Effector CD4-positive, alpha-beta T cell (primary cell): ENCODE measurements around the gene MORN1.
A peak's percentile ranks its signal among the peaks of the same experiment; 100 is the strongest.

Experiments used
- DNase-seq: peaks from one replicate; pipeline ENCODE4 v3.0.0-alpha.2; 2020

The MORN1 gene

GRCh38 chr1:2316451-2316961, 74.8 kb downstream of the MORN1 start:
- no peak for DNase-seq

GRCh38 chr1:2315674-2316450, 75.5 kb downstream of the MORN1 start:
- no peak for DNase-seq

- peak; percentile 55 for DNase-seq
Measured at GRCh38 chr1:2314803-2315673, 76.3 kb downstream of the MORN1 start.

DNA sequence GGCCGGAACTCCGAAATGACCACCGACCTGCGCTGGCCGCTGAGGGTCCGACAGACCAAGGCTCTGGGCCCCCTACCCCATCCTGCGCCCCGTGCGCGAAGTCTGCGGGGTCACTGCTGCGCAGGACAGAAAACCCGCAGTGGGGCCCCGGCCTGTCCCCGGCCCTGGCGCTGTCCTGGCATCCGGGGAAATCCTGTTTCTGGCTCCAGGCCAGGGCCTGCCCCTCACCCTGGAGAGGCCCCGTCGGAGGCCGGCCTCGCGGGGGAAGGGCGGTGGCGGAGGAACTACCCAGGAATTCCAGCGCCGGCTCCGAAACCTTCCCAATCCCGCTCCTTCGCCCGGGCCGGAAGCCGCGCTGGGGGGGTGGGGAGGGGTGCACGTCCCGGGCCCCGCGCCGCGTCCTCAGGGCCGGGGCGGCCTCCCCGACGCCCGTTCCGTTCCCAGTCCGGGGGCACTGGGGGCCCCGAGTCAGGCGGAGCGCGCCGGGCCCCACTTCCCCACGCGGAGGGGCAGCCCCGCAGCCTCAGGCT, 77.0 kb downstream of the MORN1 start:
- DNase-seq: no peak

DNA sequence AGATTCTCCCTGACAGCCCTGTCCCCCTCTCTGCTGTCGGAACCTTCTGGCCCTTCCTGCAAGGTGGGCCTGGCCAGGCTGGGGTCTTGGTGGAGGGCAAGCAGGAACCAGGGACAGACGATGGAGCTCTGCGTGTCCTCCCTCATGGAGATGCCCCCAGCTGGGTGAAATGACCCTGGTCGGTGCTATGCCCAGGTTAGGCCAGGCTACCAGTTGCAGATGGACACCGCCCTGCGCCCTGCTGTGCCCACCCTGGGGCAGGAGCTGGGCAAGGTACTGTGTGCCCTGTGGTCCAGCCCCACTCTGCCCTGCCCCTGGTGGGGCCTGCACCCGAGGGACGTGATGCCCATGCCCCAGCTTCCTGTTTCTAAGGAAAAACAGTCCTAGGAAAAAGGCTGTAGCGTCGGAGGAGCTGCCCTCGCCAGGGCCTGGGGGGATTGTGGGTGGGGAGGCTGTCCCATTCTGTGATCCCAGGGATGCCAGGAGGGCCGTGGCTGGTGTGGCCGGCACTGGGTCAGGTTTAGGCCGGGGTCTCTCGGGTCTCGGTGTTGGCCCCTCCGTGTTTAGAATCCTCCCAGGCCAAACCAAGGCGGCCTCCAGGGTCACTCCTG, 77.6 kb downstream of the MORN1 start:
- DNase-seq: no peak

DNA sequence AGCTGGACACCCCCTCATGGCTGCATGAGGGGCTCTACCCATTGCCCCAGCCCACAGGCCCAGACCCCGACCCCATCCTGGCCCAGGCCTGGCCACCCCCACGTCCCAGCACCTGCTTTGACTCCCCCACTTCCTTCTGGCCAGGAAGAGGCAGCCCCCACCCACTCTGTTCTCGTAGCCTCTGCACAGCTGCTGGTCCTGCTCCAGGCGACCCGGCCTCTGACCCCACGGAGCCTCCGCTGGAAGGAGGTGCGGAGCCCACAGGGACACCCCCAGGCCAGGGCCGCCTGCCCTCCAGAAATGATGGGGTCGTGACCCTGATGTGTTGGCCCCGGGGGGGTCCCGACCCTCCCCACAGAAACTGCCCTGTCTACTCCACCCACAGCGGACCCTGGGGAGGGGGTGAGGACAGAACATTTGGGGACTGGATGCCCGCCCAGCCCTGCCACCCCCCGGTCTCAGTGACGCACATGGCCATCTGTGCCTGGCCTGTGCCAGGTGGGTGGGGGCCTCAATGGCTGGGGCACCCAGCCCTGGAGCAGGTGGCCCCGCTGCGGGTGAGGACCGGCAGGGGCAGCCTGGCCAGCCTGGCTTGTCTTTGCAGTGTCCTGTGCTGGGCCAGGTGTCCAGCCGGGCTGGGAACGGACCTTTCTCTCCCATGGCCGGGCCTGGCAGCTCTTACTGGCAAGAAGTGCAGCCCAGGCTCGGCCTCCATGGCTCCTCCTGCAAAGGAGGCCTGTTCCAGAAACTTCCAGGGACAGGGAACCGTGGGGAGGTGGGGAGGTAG, 78.6 kb downstream of the MORN1 start:
- DNase-seq: no peak

GRCh38 chr1:2312160-2312514, 79.2 kb downstream of the MORN1 start:
- DNase-seq: no peak

DNA sequence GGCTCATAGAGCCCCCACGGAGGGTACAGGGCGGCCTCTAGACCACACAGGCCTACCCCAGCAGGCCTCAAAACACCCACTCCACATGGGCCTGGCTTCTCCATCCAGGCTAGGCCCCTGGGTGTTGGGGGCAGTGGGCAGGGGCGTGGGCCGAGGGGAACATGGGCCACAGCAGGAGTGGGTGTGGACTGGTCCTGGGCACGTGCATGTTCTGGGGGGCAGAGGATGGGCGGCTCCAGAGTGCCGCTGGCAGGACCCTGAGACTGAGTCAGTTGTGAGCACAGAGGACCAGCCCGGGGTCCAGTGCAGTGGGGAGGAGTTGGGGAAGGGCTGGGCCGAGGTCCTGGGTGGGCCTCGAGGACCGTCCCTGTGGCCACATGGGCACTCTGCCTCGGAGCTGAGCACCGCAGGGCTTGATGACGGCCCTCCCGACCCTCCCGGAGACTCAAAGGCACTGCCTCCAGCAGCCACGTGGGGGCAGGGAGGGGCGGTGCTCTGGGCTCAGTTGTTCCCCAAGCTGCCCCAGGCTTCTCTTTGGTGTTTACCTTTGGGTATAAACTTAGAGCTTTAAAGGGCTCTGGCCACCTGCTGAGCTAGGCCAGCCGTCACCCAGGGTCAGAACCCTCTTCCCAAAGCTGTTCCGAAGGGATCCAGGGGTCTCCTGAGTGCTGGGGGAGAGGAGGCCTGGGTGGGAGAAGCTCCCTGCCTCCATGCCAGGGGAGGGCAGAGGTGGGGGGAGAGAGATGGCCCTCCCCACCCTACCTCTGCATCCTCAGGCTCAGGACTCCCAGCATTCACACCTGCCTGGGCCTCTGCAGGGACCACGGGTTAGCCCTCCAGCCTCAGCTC, 79.9 kb downstream of the MORN1 start:
- peak; percentile 50 for DNase-seq

DNA sequence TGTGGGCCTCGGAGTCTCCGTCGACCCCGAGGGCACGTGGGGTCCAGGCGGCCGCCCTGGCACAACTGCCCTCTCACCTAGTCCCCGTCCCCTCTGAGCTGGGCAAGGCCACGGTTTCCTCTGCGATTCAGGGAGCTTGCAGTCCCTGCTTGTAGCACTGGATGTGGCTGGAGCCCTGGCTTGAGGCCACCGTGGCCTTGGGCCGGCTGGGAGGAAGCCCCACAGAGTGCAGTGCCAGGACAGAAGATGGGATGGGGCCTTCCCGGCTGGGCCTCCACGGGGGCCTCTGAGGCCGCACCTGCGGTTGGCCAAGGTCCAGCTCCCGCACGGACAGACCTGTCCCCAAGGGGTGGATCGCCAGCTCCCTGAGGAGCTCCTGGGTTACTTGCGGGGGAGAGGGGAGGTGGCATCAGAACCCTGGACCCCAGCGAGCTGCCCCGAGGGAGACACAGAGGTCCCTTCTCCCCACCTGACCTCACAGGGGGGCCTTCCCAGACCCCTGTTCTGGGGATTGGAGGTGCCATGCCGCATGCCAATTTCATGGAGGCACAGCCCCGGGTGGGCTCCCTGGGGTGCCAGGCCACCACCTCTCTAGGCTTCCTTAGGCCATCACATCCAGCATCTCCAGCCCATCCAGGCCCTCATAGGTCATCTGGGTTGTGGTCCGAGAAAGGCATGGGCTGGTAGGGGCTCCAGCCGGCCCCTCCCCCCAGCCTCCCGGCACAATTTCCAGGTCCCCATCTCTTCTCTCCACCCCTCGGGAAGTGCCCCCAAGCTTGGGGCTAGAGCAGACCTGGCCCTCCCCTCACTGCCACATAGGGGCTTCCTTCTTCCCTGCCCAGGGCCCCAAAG, 80.8 kb downstream of the MORN1 start:
- DNase-seq: no peak

DNA sequence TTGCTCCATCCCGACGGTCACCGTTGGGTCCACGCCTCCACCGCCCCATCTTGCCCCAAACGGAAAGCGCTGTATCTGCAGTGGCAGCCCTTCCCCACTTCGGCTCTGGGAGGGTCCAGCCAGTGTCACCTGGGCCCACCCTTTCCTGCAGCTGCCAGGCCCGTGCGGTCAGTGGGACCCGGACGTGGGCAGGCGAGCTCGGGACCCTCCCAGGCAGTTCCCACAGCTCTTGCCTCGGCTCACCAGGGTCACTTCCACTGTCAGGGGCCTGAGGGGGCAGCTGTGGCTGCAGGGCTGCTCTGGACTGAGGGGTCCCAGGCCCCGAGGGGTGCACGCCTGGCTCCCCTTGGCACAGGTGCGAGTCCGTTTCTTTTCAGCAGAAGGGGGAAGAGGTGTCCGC, 82.5 kb downstream of the MORN1 start:
- DNase-seq: no peak

- DNase-seq: no peak
Measured at GRCh38 chr1:2307972-2308371, 83.4 kb downstream of the MORN1 start.

DNA sequence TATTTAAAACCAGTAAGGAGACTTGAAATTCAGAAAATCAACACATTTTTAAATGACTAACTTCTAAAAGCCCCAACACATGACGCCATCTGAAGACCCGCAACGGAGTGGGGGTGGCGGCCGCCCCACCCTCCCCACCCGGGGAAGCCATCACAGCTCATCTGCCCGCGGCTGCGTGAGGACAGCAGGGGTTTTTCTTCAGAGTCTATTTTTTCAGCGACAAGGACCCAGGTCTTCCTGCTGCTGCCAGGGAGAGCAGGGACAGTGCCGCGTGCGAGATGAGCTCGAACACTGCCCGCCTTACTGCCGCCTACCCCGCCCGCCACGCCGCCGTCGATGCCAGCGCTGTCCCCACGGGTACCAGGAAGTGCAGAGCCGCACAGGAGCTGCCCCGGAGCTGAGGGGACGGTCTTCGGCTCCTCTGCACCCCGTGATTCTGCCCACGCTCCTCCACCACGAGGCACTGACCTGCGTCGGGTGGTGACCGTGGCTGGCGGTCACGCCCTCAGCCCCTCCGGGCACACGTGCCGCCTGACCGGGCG, 84.2 kb downstream of the MORN1 start:
- DNase-seq: no peak

DNA sequence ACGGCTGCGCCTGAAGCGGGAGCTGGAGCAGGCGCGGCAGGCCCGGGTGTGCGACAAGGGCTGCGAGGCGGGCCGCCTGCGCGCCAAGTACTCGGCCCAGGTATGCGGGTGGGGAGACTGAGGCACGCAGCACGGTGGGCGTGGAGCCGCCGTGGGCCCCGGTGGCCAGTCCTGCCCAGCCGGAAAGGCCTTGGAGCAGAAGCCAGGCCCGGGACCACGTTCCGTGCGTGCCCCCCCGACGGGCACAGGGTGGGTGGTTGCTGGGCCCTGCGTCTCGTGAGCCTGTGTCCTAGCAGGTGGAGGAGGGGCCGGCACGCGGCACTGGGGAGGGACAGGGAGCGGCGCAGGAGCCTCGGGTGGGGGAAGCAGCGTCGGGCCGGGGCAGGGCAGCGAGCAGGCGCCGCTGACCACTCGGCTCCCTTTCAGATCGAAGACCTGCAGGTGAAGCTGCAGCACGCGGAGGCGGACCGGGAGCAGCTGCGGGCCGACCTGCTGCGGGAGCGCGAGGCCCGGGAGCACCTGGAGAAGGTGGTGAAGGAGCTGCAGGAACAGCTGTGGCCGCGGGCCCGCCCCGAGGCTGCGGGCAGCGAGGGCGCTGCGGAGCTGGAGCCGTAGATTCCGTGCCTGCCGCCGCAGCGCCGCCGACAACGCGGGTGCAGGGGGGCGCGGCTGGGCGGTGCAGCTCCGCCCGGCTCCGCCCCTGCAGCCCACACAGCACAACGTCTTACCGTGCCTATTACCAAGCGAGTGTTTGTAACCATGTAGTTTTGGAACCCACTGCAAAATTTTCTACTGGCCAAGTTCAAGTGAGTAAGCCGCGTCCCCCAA, 85.0 kb downstream of the MORN1 start:
- DNase-seq: no peak

DNA sequence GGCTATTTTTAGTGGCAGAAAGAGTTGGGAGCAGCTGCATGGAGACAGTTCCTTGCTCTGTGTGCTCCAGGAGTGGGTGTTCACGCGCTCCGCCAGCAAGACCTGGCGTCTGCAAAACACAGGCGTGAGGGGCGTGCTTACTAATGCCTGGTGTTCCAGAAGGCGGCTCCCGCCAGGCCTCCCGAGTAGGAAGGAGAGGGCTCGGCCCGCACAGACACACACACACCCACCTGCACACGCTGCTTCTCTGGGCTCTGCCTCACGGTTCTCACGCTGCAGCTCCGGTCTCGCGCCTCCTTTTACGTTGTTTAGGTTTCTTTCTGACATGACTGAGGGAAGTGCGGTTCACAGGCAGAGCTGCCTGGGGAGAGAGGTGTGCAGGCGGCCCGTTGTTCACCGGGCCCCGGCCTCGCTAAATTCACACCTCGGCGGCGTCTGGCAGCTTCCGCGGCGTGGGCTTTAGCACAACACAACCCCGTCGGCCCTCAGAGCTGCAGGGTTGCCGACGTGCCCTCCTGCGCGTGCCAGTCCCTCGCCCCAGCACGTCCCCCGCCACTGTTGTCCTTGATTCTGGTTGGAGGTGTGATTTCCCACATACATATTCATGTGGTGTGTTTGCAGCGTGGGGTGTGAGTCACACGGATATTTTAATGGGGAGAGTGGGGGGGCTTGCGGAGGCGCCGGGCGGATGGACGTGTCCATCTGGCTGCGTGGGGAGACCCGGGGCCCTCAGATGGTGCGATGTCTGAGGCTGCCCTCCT, 86.3 kb downstream of the MORN1 start:
- DNase-seq: no peak

DNA sequence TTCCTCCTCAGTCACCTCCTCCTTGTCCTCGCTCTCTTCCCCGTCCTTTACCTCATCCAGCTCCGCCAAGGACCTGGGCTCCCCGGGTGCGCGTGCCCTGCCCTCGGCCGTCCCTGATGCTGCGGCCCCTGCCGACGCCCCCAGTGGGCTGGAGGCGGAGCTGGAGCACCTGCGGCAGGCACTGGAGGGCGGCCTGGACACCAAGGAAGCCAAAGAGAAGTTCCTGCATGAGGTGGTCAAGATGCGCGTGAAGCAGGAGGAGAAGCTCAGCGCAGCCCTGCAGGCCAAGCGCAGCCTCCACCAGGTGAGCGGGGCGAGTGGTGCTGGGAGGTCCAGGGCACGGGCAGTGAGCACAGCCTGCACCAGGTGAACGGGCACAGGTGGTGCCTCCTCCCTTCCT, 87.1 kb downstream of the MORN1 start:
- no peak for DNase-seq

DNA sequence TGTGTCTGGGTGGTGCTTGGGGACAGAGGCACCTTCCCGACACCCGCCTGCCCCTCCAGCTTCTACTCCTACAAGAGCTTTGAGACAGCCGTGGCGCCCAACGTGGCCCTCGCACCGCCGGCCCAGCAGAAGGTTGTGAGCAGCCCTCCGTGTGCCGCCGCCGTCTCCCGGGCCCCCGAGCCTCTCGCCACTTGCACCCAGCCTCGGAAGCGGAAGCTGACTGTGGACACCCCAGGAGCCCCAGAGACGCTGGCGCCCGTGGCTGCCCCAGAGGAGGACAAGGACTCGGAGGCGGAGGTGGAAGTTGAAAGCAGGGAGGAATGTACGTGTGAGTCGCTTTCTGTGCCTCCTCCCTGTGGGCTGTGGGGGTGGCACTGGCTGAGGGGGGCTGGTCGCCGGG, 87.6 kb downstream of the MORN1 start:
- DNase-seq: no peak

DNA sequence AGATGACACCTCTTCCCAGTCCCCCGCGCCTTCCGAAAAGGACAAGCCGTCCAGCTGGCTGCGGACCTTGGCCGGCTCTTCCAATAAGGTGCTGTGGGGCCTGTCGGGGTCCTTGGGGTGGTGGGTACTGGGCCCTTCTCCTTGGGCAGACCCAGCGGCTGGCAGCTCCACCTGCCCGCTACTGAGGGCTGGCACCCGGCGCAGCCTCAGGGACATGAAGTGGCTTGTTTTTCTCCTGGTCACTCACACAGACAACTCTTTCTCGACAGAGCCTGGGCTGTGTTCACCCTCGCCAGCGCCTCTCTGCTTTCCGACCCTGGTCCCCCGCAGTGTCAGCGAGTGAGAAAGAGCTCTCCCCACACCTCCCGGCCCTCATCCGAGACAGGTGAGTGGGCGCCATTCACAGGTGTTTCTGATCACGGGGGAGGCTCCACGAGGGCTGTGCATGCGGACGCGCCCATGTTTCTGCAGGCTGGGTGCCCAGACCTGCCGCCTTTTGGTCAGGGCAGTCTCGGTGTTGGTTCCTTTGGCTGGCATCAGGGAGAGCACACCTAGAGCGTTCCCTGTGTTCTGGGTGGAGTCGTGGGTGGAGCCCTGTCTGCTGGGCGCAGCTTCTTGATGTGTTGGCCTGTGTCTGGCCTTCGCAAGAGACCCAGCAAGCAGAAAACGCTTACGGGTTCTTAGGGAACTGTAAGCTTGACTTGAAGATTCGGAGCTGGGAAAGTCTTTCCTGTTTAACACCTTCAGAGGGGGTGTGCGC, 88.2 kb downstream of the MORN1 start:
- no peak for DNase-seq
